ENCODE results near the gene CCNY. TPM values are rescaled to one million over a fixed set of nuclear protein-coding genes. Genes with fewer than 3 reads are reported as not detected.

CCNY gene
- total RNA-seq, 4 donors from 2014 or later: 37.5 to 56.3 (median 43.9) TPM

DNA sequence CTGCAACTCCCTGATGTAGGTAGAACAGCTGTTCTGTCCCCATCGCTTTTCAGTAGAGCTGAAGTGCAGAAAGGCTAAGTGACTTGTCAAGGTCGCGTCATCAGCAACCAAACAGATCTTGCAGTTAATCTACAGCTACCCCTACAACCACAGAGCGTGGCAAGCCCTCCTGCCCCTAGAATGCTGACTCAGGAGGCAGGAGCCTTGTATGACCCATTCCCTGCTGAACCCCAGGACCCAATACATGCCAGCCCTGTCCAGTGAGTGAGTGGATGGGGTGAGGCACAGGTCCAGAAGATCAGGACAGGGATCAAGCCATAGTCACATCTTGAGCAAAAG lies 242.3 kb downstream of the CCNY start:
- H3K27ac ChIP-seq: no peak overlapping the region
- DNase-seq: no peak
- no peaks in the 10 kb centered on the region for H3K36me3 ChIP-seq
- WGBS, 2 donors: 88 to 94% methylated on average over 4 of the region's 4 CpGs
- H3K27me3 ChIP-seq: no peaks in the 10 kb centered on the region
- no peak for TF ChIP-seq POLR2A (IDR thresholded peaks at IDR 0.05)
- TF ChIP-seq, protein P1, sequence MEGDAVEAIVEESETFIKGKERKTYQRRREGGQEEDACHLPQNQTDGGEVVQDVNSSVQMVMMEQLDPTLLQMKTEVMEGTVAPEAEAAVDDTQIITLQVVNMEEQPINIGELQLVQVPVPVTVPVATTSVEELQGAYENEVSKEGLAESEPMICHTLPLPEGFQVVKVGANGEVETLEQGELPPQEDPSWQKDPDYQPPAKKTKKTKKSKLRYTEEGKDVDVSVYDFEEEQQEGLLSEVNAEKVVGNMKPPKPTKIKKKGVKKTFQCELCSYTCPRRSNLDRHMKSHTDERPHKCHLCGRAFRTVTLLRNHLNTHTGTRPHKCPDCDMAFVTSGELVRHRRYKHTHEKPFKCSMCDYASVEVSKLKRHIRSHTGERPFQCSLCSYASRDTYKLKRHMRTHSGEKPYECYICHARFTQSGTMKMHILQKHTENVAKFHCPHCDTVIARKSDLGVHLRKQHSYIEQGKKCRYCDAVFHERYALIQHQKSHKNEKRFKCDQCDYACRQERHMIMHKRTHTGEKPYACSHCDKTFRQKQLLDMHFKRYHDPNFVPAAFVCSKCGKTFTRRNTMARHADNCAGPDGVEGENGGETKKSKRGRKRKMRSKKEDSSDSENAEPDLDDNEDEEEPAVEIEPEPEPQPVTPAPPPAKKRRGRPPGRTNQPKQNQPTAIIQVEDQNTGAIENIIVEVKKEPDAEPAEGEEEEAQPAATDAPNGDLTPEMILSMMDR (IDR thresholded peaks at IDR 0.05): no peak
- no peak overlapping the region for H3K4me3 ChIP-seq (replicated peaks in 1 of 3)
- intact Hi-C loops (cut with DNase I): no loop called here
- no peaks in the 10 kb centered on the region for H3K4me1 ChIP-seq
- no peaks in the 10 kb centered on the region for H3K9me3 ChIP-seq

DNA sequence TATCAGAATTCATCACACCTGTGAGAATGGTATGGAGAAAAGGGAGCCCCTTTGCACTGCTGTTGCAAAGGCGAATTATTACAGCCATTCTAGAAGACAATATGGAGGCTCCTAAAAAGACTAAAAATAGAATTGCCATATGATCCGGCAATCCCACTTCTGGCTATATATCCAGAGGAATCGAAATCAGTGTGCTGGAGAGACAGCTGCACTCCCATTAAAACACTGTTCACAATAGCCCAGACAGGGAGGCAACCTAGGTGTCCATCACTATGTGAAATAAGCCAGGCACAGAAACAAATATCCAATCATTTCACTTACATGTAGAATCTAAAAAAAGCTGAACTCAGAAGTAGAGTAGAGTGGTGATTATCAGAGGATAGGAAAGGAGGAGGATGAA lies 242.8 kb downstream of the CCNY start:
- no peak for DNase-seq
- H3K36me3 ChIP-seq: no peaks in the 10 kb centered on the region
- intact Hi-C loops (cut with DNase I): no loop called here
- TF ChIP-seq POLR2A (IDR thresholded peaks at IDR 0.05): no peak
- TF ChIP-seq, protein P1 (IDR thresholded peaks at IDR 0.05): no peak
- H3K27me3 ChIP-seq: no peaks in the 10 kb centered on the region
- no peaks in the 10 kb centered on the region for H3K4me1 ChIP-seq
- no peak overlapping the region for H3K4me3 ChIP-seq (replicated peaks in 1 of 3)
- no peaks in the 10 kb centered on the region for H3K9me3 ChIP-seq
- 91 to 93% methylated on average over 3 of the region's 3 CpGs for WGBS, 2 donors
- no peak overlapping the region for H3K27ac ChIP-seq

DNA sequence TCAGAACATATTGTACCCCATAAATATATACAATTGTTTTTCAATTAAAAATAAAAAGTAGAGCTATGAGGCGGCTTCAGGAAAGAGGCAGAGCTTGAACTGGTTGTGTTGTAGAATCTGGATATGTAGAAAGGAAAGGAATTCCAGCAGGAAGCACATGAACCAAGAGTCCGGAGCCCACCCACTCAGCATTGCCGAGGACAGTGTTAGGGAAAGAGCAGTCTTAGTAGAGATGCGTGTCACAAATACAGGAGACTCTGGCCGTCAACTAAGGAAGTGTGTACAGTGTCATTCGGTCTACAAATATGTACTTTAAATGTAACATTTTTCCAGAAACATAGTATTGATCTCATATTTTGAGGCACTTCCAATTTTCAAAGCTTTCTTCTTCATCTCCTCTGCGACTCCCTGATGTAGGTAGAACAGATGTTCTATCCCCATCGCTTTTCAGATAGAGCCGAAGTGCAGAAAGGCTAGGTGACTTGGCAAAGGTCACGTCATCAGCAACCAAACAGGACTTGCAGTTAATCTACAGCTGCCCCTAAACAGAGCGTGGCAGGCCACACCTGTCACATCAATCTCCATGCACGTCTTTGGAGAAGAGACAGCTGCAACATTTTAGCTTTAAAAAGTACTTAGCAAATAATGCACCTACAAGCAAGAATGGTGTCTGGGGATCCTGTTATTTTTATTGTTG lies 243.6 kb downstream of the CCNY start:
- TF ChIP-seq, protein P1 (IDR thresholded peaks at IDR 0.05): no peak
- no peak for TF ChIP-seq POLR2A (IDR thresholded peaks at IDR 0.05)
- 86 to 88% methylated on average over 12 of the region's 12 CpGs for WGBS, 2 donors
- intact Hi-C loops (cut with DNase I): no loop called here

DNA sequence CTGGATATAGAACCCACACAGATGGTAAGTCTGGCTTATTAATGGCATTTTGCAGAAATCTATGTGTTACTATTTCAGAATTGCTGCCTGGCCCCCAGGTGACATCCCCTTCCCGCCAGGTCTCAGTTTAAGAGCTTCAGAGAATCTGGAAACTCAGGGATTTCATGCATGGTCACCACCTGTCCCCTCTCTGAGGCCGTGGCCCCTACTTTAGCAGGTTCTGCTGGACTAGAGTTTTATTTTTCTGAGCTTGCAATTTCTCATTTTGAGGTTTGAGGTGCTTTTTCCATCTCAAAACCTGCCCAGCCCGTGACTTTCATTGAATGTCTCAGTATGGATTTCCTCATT lies 244.1 kb downstream of the CCNY start:
- H3K36me3 ChIP-seq: no peaks in the 10 kb centered on the region
- TF ChIP-seq POLR2A (IDR thresholded peaks at IDR 0.05): no peak
- TF ChIP-seq, protein P1 (IDR thresholded peaks at IDR 0.05): no peak
- no peaks in the 10 kb centered on the region for H3K27me3 ChIP-seq
- WGBS, 2 donors: 72 to 84% methylated on average over 3 of the region's 3 CpGs
- no peak overlapping the region for H3K27ac ChIP-seq
- H3K9me3 ChIP-seq: no peaks in the 10 kb centered on the region
- no peaks in the 10 kb centered on the region for H3K4me1 ChIP-seq
- no peak for DNase-seq
- H3K4me3 ChIP-seq (replicated peaks in 1 of 3): no peak overlapping the region
- intact Hi-C loops (cut with DNase I): no loop called here

More for the DNA sequence above, 243.6 kb downstream of the CCNY start:
- no peak for DNase-seq
- no peaks in the 10 kb centered on the region for H3K27me3 ChIP-seq
- H3K4me1 ChIP-seq: no peaks in the 10 kb centered on the region
- H3K27ac ChIP-seq: no peak overlapping the region
- H3K9me3 ChIP-seq: no peaks in the 10 kb centered on the region
- no peak overlapping the region for H3K4me3 ChIP-seq (replicated peaks in 1 of 3)
- H3K36me3 ChIP-seq: no peaks in the 10 kb centered on the region

DNA sequence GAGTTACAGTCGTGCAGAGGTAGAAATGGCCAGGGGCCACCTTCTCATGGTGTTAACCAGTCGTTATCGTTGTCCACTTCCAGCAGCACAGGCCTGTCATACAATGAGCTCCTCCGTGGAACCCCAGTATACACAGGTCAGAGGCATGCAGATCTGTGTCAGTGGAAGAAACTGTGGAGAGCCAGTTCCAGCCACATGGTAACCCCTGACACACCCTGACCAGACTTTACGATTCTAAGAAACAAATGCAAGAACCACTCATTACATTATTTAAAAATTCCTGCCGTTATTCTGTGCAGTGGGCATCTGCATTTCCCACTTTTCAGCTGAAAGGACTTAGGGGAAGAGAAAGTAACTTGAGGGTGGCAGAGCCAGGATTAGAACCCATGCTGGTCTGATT lies 245.3 kb downstream of the CCNY start:
- Histone ChIP-seq H3K27ac (no peak overlapping the region), H3K27me3 (no peaks in the 10 kb centered on the region), H3K36me3 (no peaks in the 10 kb centered on the region), H3K9me3 (no peaks in the 10 kb centered on the region), H3K4me1 (no peaks in the 10 kb centered on the region), H3K4me3 (replicated peaks in 1 of 3) (no peak overlapping the region)
- intact Hi-C loops (cut with DNase I): no loop called here
- TF ChIP-seq, protein P1 (IDR thresholded peaks at IDR 0.05): no peak
- no peak for TF ChIP-seq POLR2A (IDR thresholded peaks at IDR 0.05)
- WGBS, 2 donors: 88 to 91% methylated on average over 6 of the region's 6 CpGs
- DNase-seq: no peak
